GM21515 (cell line): ENCODE results near the gene ARHGAP9.
"Not testable (repeated sequence)": the region's sequence is repeated elsewhere in the genome, so short reads cannot be mapped to it uniquely, and the experiment has no call there.

Experiments
- ATAC-seq: cut with Tn5 transposase; IDR thresholded peaks from one replicate; pipeline ENCODE4 v1.9.1; 2021; ENCODE audit not compliant: unreplicated experiment

The ARHGAP9 gene

DNA sequence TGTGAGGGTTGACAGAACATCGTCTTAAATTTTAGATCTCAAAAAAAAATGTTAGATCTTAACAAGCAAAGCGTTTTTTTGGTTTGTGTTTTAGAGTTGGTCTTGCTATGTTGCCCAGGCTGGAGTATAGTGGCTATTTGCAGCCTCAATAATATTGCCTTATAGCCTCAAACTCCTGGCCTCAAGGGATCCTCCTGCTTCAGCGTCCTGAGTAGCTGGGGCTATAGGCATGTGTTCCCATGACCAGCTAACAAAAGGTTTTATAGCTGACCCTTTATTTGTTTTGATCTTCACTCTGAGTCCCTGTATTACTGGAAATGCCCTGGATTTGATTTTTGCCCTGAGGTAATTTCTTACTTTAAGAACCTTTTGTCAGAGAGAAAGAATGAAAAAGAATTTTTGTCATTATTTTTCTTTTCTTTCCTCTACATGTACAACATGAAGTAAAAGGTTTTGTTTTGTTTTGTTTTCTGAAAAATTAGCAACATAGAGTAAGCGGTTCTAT, 39.9 kb downstream of the ARHGAP9 start:
- ATAC-seq = no peak

DNA sequence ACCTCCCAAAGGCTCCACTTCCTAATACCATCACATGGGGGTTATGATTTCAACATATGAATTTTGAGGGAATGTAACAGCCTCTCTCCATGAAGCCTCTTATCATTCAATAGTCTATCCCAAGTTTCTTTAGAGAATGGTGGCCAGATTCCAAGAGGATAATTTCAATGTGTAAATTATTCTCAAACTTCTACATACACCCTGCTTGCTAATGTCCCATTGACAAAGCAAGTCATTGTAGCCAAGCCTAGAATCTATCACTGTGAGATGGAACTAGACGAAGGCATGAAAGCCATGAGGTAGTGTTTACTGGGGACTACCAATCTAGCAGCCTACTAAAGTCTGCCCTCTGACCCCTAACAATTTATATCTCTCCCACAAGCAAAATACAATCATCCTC, 41.3 kb downstream of the ARHGAP9 start:
- ATAC-seq = no peak

DNA sequence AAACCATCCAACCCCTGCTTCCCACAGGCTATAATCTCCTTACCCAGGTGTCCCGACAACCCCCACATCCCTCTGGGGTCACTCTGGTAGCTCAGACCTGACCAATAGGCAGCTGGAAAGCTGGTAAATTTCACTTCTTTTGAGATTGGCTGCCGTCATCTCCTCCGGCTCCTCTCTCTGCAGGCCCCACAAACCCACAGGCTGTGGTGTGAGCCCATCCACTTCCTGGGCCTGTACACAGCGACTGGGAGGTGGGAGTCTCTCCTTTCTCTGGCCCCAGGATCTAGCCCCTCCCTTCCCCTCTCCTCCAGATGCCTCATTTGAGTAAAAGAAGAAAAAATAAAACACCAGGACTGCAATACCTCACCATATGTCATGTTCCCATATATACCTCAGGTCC, 44.4 kb downstream of the ARHGAP9 start:
- ATAC-seq = no peak

DNA sequence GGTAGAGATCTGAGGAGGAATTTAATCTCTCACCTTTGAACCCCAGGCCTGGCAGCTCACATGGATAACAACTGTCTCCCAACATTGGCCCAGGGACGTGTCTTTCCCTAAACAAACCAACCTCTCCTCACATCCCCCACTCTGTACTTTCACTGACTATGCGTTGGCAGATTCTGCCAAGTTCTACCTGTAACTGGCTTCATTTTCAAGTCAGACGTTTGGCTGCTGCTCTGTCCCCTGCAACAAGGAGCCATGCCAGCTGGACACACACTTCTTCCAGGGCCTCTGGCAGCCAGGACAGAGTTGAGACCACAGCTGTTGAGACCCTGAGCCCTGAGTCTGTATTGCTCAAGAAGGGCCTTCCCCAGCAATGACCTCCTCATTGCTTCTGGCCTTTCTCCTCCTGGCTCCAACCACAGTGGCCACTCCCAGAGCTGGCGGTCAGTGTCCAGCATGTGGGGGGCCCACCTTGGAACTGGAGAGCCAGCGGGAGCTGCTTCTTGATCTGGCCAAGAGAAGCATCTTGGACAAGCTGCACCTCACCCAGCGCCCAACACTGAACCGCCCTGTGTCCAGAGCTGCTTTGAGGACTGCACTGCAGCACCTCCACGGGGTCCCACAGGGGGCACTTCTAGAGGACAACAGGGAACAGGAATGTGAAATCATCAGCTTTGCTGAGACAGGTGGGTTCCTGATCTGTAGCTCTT, 45.0 kb downstream of the ARHGAP9 start, which contains the start of gene INHBC:
TSS of gene INHBC (plus strand) at position 268 of the 707 bp plus-strand sequence. CDS start at position 371, 103 bp downstream.
- ATAC-seq = no peak

DNA sequence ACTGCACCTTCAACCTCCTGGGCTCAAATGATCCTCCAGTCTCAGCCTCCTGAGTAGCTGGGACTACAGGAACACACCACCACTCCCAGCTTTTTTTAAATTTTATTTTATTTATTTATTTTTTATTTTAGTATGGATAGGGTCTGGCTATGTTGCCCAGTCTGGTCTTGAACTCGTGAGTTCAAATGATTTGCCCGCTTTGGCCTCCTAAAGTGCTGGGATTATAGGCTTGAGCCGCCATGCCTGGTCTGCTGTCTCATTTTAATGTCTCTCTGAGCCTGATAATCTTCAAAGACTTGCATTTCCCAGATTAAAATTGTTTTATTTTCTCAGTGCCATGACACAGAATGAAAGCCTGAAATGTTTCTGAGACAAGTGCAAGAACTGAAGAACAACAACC, 46.3 kb downstream of the ARHGAP9 start:
- no peak for ATAC-seq

DNA sequence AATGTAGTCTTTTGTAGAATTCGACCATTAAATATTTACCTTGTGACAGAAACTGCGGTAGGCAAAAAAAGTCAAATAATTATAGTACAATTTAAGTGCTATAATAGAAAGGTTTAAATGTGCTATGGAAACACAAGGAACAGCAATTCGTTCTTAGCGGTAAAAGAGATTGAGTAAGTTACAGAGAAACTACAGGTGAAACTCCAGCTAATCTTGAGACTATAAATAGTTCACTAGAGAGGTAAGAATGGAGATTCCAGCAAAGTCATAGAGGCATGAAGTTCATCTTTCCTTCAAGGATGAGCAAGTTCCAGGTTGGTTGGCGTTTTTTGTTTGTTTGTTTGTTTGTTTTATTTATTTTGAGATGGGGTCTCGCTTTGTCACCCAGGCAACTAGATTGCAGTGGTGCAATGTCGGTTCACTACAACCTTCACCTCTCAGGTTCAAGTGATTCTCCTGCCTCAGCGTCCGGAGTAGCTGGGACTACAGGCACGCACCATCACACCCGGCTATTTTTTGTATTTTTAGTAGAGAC, 47.9 kb downstream of the ARHGAP9 start:
- no peak for ATAC-seq

DNA sequence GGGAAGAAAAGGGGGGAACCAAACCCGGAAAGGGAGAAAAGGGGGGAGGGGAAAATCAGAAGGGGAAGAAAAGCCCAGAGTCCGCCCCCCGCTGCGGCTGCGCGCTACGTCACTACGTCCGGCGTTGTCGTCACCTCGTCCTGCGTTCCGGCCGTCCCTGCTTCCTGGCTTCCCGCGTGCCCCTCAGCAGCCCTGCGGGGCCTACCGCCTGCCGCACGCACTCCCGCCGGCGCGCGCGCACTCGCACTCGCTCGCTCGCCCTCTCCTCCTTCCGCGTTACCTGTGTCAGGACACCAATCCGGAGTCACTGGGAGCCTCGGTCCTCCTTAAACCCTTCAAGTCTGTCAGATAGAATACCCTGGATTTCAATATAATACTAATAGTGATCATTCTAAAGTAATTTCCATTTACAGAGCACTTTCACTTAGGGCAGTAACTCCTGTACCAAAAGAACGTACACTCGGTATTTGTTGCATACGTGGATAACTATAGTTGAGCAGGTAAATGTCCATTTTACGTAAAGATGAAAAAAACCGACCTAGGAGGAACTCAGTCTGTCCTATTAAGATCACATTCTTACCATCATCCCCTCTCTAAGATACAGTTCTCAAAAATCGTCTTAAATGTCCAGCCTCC, 48.6 kb downstream of the ARHGAP9 start, which contains the start of gene R3HDM2:
TSS of gene R3HDM2 (minus strand) at position 113 of the 636 bp plus-strand sequence. CDS start 120,615 bp downstream, outside the sequence.
- ATAC-seq = peak; percentile 92

DNA sequence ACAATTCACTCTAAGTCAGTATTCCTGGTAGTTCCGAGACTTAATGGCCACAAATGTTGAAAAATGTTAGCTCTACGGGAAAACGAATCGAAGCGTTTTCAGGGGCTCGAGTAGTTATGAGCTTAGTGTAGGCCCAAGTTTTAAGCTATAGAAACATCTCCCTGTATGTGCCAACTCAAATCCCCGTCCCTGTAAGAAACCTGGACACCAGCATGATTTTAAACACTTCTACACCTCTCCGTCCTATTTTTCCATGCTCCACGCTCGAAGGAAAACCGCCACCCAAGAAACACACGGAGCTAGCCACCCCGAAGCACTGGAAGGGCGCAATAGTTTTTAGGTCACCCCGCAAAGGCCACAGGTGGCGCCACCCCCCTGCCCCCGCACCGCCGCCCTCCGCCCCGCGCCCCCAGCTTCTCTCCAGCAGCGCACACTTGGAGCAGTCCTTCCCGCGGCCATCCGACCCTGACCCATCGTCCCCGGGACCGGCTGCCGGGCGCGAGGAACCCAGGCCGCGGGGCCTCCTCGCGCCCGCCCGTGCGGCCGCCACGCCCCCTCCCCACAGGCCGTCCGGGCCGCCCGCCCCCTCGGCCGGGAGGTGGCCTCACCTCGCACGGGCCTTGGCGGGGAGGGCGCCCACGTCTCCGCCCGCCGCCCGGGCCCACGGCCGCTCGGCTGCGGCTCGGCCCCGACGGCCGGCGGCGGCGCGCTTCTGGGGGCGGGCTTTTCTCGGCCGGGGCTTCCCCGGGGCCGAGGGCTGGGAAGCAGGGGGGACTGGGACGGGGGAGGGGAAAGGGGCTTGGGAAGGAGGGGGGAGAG, 49.3 kb downstream of the ARHGAP9 start:
- ATAC-seq = peak; percentile 50

DNA sequence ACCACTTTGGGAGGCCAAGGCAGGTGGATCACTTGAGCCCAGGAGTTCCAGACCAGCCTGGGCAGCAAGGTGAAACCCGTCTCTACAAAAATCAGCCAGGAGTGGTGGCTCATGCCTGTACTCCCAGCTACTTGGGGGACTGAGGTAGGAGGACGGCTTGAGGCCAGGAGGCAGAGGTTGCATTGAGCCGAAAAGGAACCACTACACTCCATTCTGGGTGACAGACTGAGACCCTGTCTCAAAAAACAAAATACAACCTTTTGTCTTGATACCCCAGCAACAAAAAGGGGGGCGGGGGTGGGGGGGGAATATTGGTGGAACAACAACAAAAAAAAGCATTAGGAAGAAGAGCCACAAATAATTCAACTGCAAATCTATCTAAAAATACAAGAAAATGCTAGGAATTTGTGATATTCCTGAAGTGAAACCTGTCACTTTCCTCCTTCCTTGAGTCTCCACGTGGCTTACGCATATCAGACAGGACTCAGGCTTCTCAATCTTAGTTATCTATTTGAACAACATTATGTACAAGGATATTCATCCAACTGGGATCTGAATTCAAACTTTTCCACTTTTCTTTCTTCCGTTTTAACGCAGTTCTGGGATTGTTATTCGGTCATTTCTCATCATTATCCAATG, 50.1 kb downstream of the ARHGAP9 start:
- no peak for ATAC-seq

DNA sequence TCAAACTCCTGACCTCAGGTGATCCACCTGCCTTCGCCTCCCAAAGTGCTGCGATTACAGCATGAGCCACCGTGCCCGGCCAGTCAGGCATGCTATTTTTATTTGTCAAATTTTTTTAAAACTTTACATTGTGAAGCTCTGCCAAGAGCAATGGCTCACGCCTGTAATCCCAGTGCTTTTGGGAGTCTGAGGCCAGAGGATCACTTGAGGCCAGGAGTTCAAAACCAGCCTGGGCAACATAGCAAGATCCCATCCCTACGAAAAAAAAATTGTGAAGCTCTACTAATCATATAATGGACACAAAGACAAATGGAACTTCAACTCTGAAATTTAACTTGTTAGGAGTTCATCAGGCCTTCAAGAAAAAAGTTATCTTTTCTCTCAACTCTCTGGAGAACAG, 50.7 kb downstream of the ARHGAP9 start:
- ATAC-seq = no peak

DNA sequence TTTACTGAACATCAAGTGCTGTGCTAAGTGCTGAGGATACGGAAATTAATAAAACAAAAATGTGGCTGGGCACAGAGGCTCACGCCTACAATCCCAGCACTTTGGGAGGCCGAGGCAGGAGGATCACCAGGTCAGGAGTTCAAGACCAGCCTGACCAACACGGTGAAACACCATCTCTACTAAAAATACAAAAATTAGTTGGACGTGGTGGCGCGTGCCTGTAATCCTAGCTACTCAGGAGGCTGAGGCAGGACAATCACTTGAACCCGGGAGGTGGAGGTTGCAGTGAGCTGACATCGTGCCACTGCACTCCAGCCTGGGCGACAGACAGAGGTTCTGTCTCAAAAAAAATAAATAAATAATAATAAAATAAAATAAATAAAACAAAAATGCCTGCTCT, 52.7 kb downstream of the ARHGAP9 start:
- not testable (repeated sequence) for ATAC-seq
